Neural crest cell (in vitro differentiated cells): ENCODE results near the gene PPP1R15B. TPM values are rescaled to one million over a fixed set of nuclear protein-coding genes. Genes with fewer than 3 reads are reported as not detected.
A peak's percentile ranks its signal among the peaks of the same experiment; 100 is the strongest.

Experiments used
- DNase-seq: peaks from one replicate; pipeline ENCODE4 v3.0.0; 2021; ENCODE audit warnings: low read depth, mixed read lengths, low spot score
- H3K27ac Mint-ChIP-seq: one replicate; pipeline ENCODE4 v1.8.0; 2021; ENCODE audit warnings: mild to moderate bottlenecking, mixed read lengths; ENCODE audit not compliant: unreplicated experiment
- H3K27me3 Mint-ChIP-seq: 2 replicates; pipeline ENCODE4 v1.8.0; 2021; ENCODE audit warnings: low read depth, mild to moderate bottlenecking, mixed read lengths
- H3K36me3 Mint-ChIP-seq: 2 replicates; pipeline ENCODE4 v1.8.0; 2021; ENCODE audit warnings: low read depth, mild to moderate bottlenecking, mixed read lengths
- H3K4me1 Mint-ChIP-seq: 2 replicates; pipeline ENCODE4 v1.8.0; 2021; ENCODE audit warnings: mixed read lengths
- H3K4me3 Mint-ChIP-seq: one replicate; pipeline ENCODE4 v1.8.0; 2021; ENCODE audit warnings: mild to moderate bottlenecking, mixed read lengths
- H3K9me3 Mint-ChIP-seq: 2 replicates; pipeline ENCODE4 v1.8.0; 2021; ENCODE audit warnings: mixed read lengths
- total RNA-seq: library from RNA; stranded (reverse); gene quantifications from 2 replicates; pipeline ENCODE4 v1.2.1, GENCODE V29; 2021
- TF ChIP-seq, protein P1 (sequence below): fragments of 200-600 bp; sonication (generic); conservative IDR thresholded peaks from 2 replicates; pipeline ENCODE4 v1.5.0; 2021; ENCODE audit warnings: antibody characterized with exemption, mild to moderate bottlenecking

Gene PPP1R15B
- total RNA-seq, 1 donor from 2014 or later = 46.6 TPM

- TF ChIP-seq, protein P1, sequence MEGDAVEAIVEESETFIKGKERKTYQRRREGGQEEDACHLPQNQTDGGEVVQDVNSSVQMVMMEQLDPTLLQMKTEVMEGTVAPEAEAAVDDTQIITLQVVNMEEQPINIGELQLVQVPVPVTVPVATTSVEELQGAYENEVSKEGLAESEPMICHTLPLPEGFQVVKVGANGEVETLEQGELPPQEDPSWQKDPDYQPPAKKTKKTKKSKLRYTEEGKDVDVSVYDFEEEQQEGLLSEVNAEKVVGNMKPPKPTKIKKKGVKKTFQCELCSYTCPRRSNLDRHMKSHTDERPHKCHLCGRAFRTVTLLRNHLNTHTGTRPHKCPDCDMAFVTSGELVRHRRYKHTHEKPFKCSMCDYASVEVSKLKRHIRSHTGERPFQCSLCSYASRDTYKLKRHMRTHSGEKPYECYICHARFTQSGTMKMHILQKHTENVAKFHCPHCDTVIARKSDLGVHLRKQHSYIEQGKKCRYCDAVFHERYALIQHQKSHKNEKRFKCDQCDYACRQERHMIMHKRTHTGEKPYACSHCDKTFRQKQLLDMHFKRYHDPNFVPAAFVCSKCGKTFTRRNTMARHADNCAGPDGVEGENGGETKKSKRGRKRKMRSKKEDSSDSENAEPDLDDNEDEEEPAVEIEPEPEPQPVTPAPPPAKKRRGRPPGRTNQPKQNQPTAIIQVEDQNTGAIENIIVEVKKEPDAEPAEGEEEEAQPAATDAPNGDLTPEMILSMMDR = no peak
- H3K36me3 Mint-ChIP-seq = peaks cover 13% of the 10 kb centered on the region
- H3K27me3 Mint-ChIP-seq = no peaks in the 10 kb centered on the region
- H3K4me1 Mint-ChIP-seq = peaks cover 42% of the 10 kb centered on the region
- no peaks in the 10 kb centered on the region for H3K9me3 Mint-ChIP-seq
- DNase-seq = no peak
- H3K27ac Mint-ChIP-seq = no peak overlapping the region
- no peak overlapping the region for H3K4me3 Mint-ChIP-seq
These were observed 39.0 kb upstream of the PPP1R15B start for GRCh38 chr1:204450461-204451257.

DNA sequence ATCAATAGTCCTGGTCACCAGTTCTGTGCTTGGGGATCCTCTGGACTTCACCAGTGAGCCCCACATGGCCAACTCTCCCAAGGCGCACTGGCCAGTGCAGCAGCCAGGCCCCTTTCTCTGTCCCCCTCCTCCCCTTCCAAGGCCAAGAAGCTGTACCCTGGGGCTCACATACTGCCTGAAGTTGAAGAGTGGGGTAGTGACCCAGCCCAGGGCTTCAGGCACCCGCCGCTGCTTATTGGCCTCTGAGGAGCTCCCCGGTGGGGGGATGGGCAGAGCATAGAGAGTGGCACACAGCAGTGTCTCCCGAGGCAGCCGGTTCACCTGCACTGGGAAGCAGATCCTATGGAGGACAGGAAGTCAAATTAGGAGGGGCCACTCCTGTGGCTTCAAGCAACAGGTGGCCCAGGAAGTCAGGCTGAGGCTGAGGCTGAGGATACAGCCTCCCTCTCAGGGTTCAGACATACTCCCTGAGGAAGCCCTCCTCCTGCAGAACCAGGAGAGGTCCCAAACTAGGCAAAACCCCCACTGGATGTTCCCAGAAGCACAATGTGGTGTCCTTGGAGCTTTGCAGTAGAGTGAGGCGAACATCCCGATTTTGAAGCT is 38.2 kb upstream of the PPP1R15B start:
- no peak for DNase-seq
- Mint-ChIP-seq H3K4me1 (peaks cover 33% of the 10 kb centered on the region), H3K36me3 (peaks cover 12% of the 10 kb centered on the region), H3K9me3 (no peaks in the 10 kb centered on the region), H3K27ac (no peak overlapping the region), H3K4me3 (no peak overlapping the region), H3K27me3 (no peaks in the 10 kb centered on the region)
- TF ChIP-seq, protein P1 = no peak

- DNase-seq = no peak
- TF ChIP-seq, protein P1 = no peak
- peak overlapping the region; percentile 57 for H3K27ac Mint-ChIP-seq
- peaks cover 12% of the 10 kb centered on the region for H3K36me3 Mint-ChIP-seq
- H3K9me3 Mint-ChIP-seq = no peaks in the 10 kb centered on the region
- peaks cover 27% of the 10 kb centered on the region for H3K4me1 Mint-ChIP-seq
- no peaks in the 10 kb centered on the region for H3K27me3 Mint-ChIP-seq
- no peak overlapping the region for H3K4me3 Mint-ChIP-seq
These were observed 37.5 kb upstream of the PPP1R15B start for GRCh38 chr1:204448991-204449677.

DNA sequence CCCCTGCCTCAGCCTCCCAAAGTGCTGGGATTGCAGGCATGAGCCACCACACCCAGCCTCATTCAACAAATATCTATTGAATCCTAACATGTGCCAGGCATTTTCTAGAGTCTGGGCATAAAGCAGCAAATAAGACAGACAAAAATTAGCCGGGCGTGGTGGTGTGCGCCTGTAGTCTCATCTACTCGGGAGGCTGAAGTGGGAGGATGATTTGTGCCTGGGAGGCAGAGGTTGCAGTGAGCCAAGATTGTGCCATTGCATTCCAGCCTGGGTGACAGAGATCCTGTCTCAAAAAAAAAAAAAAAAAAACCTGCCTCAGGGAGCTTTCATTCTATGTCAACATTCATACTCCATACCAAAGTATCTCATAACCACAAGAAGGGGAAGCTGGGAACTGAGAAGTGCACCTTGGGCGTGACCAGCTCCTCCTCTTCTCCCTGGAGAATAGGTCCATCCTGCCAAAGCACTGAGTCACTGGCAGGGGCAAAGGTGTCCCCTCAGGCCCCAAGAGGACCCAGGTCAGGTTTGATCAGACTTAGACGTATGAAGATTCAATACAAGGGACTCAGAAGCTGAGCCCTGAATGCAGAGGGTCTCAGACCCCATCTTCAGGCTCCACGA is 36.8 kb upstream of the PPP1R15B start:
- Mint-ChIP-seq H3K36me3 (peaks cover 12% of the 10 kb centered on the region), H3K4me3 (no peak overlapping the region), H3K27ac (peak overlapping the region; percentile 50), H3K27me3 (no peaks in the 10 kb centered on the region), H3K9me3 (no peaks in the 10 kb centered on the region), H3K4me1 (peaks cover 24% of the 10 kb centered on the region)
- no peak for DNase-seq
- TF ChIP-seq, protein P1 = no peak

DNA sequence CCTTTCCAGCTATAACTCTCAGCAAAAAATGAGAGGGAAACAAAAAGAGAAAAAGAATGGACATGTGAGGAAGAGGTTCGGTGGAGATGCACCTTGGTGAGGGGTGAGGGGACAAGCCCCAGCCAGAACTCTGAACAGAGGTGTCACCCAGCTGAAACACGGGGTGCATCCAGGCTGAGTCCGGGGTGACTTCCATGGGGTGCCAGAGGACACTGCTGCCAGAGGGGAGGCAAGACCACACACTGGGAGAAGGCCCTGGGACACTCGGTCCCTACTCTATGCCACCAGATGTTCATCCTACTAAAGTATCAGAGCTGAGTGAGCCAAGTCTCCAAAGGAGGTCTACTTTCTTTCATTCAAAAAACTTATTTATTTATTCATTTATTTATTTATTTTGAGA is 36.1 kb upstream of the PPP1R15B start:
- Mint-ChIP-seq H3K4me3 (no peak overlapping the region), H3K4me1 (peaks cover 17% of the 10 kb centered on the region), H3K27me3 (no peaks in the 10 kb centered on the region), H3K36me3 (peaks cover 10% of the 10 kb centered on the region), H3K27ac (peak overlapping the region; percentile 57), H3K9me3 (no peaks in the 10 kb centered on the region)
- no peak for DNase-seq
- TF ChIP-seq, protein P1 = no peak
